Measurements from ENCODE around the gene BCL2L13.
A peak's percentile ranks its signal among the peaks of the same experiment; 100 is the strongest.

Gene BCL2L13

DNA sequence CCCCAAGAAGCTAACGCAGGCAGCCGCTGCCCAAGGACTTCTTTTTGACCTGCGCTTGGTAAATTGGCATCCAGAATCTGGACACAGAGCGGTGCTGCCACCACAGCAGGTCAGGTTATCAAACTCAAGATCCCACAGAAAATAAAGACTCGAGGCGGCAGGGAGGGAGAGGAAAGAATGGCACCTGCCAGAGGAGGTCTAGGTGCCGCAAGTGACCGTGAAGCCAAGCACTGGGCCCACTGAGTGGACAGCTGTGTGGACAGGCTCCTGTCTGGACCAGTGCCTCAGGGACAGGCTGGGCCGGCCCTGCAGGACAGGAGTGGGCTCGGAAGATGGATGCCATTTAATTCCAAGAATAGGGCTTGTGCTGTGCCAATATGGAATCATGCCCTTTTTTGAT is 108.4 kb downstream of the BCL2L13 start:
- H3K4me3 ChIP-seq (ENCODE audit: low read length): no peak overlapping the region
- no peak for DNase-seq (ENCODE audit: low read depth)
- TF ChIP-seq, protein P1, sequence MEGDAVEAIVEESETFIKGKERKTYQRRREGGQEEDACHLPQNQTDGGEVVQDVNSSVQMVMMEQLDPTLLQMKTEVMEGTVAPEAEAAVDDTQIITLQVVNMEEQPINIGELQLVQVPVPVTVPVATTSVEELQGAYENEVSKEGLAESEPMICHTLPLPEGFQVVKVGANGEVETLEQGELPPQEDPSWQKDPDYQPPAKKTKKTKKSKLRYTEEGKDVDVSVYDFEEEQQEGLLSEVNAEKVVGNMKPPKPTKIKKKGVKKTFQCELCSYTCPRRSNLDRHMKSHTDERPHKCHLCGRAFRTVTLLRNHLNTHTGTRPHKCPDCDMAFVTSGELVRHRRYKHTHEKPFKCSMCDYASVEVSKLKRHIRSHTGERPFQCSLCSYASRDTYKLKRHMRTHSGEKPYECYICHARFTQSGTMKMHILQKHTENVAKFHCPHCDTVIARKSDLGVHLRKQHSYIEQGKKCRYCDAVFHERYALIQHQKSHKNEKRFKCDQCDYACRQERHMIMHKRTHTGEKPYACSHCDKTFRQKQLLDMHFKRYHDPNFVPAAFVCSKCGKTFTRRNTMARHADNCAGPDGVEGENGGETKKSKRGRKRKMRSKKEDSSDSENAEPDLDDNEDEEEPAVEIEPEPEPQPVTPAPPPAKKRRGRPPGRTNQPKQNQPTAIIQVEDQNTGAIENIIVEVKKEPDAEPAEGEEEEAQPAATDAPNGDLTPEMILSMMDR (conservative IDR thresholded peaks at IDR 0.05; ENCODE audit: low read length): no peak

DNA sequence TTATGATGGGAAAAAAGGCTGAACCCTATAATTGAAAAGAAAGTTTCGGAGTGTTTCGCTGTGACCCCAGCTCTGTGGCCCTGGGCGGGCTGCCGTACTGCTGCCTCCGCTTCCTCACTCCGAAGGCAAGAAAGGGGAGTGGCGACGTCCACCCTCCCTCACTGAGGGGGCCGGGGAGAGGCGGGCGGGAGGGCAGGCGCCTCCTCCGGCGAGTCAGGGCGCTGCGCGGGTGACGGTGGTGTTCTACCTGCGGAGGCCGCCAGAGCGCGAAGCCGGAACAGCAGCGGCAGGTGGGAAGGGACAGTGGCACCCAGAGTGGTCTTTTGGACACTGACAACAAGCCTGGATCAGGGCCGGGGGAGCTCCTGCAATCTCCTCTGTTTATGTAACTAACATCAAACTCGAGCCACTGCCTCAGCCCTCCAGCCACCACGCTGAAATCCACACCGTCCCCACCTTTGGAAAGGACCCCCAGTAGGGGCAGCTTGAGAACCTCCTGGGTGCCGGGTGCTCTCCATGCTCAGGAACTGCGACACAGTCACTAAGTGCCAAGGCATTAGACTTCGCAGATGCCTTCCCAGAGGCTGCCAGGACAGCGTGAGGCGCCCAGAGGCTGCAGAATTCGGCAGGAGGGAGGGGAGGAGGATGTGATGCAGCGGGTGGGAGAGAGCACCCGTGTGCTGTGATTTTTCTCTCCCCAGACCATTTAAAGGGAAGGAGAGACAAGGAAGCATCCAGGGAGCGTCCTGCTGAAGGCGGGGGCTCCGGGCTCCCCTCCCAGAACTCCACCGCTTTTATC is 110.2 kb downstream of the BCL2L13 start:
- TF ChIP-seq, protein P1 (conservative IDR thresholded peaks at IDR 0.05; ENCODE audit: low read length): no peak
- no peak overlapping the region for H3K4me3 ChIP-seq (ENCODE audit: low read length)
- DNase-seq (ENCODE audit: low read depth): no peak

DNA sequence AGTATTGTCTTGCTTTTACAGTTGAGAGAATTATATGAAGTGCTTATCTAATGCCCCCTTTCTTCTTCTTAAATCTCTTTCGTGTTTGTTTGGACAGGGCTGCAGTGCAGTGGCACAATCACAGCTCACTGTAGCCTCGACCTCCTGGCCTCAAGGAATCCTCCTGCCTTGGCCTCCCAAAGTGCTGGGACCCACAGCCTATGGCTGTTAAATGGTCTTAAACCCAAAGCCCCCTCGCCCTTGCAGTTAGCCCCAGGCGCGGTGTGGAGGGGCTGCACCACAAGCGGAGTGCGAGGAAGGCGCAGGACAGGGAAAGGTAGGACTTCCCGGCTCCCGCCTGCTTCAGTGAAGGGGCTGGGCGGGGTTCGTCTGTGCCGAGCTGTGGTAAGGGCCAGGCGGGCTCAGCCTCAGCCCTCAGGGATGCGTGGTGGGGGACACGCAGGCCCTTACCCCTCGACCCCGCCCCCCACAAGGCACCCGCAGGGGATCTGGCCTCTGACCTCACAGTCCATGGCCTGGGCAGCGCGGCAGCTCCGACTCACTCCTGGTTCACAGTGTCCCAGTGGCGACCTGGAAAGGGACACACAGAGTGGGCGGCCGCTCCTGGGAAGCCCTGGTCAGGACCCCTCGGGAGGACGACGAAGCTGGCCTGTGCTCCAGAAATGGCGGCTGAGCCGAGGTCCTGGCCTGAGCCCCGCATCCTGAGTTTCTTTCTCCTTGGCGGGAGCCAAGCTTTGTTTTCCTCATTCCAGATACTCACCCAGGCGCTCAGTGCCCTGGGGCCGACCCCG is 111.2 kb downstream of the BCL2L13 start:
- DNase-seq (ENCODE audit: low read depth): no peak
- H3K4me3 ChIP-seq (ENCODE audit: low read length): no peak overlapping the region
- TF ChIP-seq, protein P1 (conservative IDR thresholded peaks at IDR 0.05; ENCODE audit: low read length): no peak

DNA sequence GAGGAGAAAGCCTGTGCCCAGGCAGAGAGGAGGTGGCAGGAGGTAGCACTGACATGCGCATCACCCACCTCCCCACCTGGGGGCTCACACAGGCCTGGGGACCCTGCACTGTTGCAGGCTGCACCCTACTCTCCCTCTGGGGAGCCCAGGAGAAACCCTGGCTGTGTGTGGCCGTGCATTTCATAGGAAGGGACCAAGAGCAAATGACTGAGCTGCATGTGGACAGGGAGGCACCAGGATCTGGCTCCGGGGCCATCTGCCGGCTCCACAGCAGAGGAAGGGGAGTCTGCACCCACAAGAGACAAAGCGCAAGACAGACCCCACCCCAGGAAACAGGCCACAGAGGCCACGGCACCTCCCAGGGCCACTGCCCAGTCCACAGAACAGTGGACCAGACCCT is 113.0 kb downstream of the BCL2L13 start:
- DNase-seq (ENCODE audit: low read depth): no peak
- TF ChIP-seq, protein P1 (conservative IDR thresholded peaks at IDR 0.05; ENCODE audit: low read length): no peak
- H3K4me3 ChIP-seq (ENCODE audit: low read length): no peak overlapping the region

DNA sequence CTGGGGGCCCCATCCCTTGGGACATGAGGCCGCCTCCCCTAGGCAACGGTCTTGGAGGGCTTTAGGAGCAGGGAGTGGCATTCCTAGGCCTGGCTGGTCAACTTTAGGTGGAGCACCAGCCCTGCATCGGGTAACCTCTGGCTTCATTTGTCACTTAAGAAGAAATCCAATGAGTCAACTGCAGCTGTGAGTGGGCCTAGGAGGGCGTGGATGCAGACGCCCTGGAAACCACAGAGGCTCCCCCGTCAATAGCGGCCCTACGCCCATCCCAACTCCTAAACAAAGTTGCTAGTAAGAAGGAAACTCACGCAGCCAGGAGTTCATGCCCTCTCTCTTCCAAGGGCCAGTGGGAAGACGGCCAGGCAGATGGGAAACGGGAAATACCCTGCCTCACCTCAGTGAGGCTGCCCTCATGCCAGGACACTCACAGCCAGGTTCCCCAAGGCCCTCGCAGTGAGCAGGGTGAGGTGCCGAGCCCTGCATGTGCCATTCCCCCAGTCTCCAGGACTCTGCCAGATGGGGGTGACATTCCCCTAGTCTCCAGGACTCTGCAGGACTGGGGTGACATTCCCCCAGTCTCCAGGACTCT is 114.9 kb downstream of the BCL2L13 start:
- H3K4me3 ChIP-seq (ENCODE audit: low read length): no peak overlapping the region
- TF ChIP-seq, protein P1 (conservative IDR thresholded peaks at IDR 0.05; ENCODE audit: low read length): no peak
- no peak for DNase-seq (ENCODE audit: low read depth)

DNA sequence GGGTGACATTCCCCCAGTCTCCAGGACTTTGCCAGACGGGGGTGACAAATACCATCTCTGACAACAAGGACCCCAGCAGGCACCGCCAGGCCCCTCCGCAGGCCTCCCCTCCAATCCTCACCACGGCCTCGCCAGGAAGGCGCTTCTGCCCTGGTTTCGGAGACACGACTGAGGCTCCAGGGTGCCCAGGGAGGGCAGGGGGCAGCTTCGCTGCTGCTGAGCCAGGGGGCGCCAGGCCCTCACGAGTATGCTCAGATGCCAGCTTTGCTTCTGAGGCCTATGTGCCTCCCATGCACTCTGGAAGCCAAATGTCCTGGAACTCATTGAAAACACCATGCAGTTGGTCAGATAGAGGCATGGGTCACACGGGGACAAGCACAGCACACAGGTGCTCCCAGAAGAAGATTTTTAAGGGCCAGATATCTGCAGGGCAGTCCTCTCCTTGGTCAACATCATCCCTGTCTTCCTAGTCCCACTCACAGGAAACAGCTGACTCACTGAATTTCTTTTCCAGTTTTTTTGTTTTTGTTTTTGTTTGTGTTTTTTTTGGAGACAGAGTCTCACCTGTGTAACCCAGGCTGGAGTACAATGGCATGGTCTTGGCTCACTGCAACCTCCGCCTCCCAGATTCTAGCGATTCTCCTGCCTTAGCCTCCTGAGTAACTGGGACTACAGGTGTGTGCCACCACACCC is 115.8 kb downstream of the BCL2L13 start:
- no peak for DNase-seq (ENCODE audit: low read depth)
- no peak overlapping the region for H3K4me3 ChIP-seq (ENCODE audit: low read length)
- TF ChIP-seq, protein P1 (conservative IDR thresholded peaks at IDR 0.05; ENCODE audit: low read length): 0 out of 2 replicates have a peak, but pooled peaks have one; percentile 5
